Ecto neural progenitor cell (in vitro differentiated cells): ENCODE data around the gene AKAP12.
"Not testable (repeated sequence)": the region's sequence is repeated elsewhere in the genome, so short reads cannot be mapped to it uniquely, and the experiment has no call there.

Experiments used
- DNase-seq: peaks from one replicate; pipeline ENCODE4 v3.0.0-alpha.2; 2018; ENCODE audit warnings: low spot score

Gene AKAP12

GRCh38 chr6:151342750-151343149, 103.0 kb downstream of the AKAP12 start:
- DNase-seq, result not testable (repeated sequence)

GRCh38 chr6:151349651-151350270, 110.0 kb downstream of the AKAP12 start:
- DNase-seq, result no peak

DNA sequence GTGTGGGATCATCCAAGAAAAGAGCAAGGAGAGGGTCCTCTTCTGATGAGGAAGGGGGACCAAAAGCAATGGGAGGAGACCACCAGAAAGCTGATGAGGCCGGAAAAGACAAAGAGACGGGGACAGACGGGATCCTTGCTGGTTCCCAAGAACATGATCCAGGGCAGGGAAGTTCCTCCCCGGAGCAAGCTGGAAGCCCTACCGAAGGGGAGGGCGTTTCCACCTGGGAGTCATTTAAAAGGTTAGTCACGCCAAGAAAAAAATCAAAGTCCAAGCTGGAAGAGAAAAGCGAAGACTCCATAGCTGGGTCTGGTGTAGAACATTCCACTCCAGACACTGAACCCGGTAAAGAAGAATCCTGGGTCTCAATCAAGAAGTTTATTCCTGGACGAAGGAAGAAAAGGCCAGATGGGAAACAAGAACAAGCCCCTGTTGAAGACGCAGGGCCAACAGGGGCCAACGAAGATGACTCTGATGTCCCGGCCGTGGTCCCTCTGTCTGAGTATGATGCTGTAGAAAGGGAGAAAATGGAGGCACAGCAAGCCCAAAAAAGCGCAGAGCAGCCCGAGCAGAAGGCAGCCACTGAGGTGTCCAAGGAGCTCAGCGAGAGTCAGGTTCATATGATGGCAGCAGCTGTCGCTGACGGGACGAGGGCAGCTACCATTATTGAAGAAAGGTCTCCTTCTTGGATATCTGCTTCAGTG, 110.8 kb downstream of the AKAP12 start:
- no peak for DNase-seq

DNA sequence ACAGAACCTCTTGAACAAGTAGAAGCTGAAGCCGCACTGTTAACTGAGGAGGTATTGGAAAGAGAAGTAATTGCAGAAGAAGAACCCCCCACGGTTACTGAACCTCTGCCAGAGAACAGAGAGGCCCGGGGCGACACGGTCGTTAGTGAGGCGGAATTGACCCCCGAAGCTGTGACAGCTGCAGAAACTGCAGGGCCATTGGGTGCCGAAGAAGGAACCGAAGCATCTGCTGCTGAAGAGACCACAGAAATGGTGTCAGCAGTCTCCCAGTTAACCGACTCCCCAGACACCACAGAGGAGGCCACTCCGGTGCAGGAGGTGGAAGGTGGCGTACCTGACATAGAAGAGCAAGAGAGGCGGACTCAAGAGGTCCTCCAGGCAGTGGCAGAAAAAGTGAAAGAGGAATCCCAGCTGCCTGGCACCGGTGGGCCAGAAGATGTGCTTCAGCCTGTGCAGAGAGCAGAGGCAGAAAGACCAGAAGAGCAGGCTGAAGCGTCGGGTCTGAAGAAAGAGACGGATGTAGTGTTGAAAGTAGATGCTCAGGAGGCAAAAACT, 111.5 kb downstream of the AKAP12 start:
- no peak for DNase-seq

- DNase-seq, result no peak
Measured at GRCh38 chr6:151351731-151352130, 112.0 kb downstream of the AKAP12 start.

GRCh38 chr6:151352410-151353396, 112.9 kb downstream of the AKAP12 start:
- no peak for DNase-seq

GRCh38 chr6:151353795-151354194, 114.0 kb downstream of the AKAP12 start:
- DNase-seq, result no peak

DNA sequence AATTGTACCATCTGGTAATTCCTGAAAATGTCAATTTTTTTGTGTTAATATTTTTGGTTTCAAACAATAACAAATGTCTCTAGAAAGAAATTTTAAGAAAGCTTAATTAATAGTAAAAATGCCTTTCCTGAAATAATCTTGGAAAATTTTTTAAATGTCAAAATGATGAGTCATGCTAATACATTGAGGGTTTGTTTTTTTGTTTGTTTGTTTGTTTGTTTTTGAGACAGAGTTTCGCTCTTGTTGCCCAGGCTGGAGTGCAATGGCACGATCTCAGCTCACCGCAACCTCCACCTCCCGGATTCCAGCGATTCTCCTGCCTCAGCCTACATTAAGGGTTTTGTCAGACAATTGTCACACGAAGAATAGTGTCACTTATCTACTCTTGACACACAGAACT, 117.2 kb downstream of the AKAP12 start:
- DNase-seq, result not testable (repeated sequence)

GRCh38 chr6:151357758-151358436, 118.1 kb downstream of the AKAP12 start:
- no peak for DNase-seq

DNA sequence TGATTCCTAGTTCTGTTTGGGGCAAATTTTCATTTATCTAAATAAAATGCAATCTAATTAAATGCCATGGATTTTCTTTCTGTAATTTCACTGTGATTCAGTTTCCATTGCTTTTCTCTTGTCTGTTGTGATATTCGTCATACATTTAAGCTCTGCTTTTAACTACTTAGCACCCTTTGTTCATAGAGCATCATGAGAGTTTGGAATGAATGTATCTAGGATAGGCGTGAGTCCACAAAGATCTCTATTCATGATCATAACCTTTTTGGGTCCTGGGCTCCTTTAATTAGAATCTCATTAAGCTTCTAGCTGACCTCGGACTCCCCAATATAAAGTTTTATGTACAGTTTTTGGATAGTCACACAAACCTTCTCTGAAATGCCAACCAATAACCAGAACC, 118.7 kb downstream of the AKAP12 start:
- no peak for DNase-seq

DNA sequence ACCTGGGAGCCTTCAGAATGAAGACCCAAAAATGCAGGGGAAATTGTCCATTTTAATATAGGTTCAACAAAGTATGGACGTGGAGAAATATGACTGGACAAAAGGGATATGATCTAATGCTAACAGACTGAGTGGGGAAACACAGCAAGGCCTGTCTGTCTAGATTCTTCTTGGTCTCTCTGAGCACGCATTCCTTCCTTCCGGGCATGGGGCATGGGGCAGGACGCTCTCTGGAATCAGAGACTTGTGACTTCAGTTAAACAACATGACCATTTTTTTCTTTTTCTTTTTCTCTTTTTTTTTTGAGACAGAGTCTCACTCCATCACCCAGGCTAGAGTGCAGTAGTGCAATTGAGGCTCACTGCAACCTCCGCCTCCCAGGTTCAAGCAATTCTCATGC, 119.7 kb downstream of the AKAP12 start:
- DNase-seq, result no peak

GRCh38 chr6:151365233-151365632, 125.5 kb downstream of the AKAP12 start:
- DNase-seq, result no peak

- no peak for DNase-seq
Measured at GRCh38 chr6:151370509-151371078, 130.8 kb downstream of the AKAP12 start.

GRCh38 chr6:151372164-151372563, 132.4 kb downstream of the AKAP12 start:
- no peak for DNase-seq

- DNase-seq, result no peak
Measured at GRCh38 chr6:151374036-151374683, 134.4 kb downstream of the AKAP12 start.

DNA sequence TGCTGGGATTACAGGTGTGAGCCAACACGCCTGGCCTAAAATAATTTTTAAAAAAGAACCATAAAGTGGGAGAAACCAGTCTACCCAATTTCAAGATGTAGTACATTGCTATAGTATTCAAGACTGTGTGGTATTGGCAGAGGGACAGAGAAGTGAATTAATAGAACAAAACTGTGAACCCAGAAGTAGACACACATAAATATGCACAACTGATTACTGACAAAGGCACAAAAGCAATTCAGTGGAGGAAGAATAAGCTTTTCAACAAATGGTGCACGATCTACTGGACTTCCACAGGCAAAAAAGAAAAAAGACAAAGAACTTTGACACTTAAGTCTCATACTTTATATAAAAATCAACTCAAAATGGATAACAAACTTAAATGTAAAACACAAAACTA, 136.1 kb downstream of the AKAP12 start:
- no peak for DNase-seq

GRCh38 chr6:151376440-151376839, 136.7 kb downstream of the AKAP12 start:
- no peak for DNase-seq

- no peak for DNase-seq
Measured at GRCh38 chr6:151377095-151377494, 137.3 kb downstream of the AKAP12 start.

DNA sequence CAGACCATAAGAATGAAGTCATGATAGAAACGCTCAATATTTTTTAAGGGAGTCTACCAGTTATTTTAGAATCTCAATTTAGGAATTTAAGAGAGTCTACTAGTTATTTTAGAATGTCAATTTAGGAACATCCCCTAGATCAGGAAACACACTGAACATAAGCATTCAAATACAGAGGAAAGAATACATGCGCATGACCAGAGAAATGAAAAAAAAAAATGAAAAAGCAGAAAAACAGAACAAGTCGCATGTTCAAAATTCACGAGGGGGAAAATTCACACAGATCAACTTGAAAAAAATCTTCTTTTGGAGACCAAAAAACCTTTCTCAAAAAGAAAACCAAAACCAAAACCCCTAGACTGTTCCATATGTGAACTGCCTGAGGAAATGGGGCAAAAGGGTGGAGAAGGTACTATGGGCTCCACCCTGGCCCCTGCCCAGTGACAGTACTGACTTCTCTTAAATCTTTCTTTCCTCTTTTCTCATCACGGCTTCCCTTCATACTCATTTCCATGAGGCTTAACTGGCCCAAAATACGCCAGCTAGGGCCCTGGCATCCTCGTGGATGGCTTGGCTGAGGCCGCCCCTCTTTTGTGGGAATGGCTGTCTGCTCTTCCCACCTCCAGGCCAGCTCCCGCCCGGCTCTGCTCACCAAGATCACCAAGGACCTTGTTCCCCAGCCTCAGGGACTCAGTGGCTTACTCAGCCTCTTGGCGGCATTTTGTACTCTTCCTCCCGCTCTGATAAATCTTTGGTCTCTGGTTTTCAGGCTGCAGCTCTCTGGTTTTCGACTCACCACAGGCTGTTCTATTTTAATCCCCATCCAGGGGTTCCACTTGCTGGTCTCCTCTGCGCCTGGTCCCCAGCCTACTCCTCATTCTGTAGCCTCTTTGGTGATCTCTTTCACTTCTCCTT, 140.4 kb downstream of the AKAP12 start:
- no peak for DNase-seq

DNA sequence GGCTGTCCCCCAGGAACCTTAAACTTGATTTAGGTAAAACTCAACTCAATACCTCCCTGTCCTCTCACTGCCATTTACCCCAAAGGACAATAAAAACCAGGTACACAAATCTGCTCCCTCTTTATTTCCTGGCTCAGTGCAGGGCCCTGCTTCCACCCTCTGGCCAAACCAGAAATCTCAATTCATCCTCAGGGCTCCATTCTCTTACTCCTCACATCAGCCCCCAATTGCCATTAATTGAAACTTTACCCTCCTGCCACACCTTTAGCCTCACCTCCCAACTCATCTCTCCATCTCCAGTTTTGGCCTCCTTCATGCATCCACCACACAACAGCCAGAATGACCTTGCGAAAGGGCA, 141.1 kb downstream of the AKAP12 start:
- no peak for DNase-seq
